Lung (tissue), 13 donors: ENCODE measurements around the gene HPSE2. TPM values are rescaled to one million over a fixed set of nuclear protein-coding genes. Genes with fewer than 3 reads are reported as not detected.
A peak's percentile ranks its signal among the peaks of the same experiment; 100 is the strongest.

Experiments used
- ATAC-seq: fragments of 200-7000 bp; cut with Tn5 transposase; one replicate; pipeline ENCODE4 v1.9.1; 2020; ENCODE audit warnings: moderate number of reproducible peaks; ENCODE audit not compliant: insufficient read depth, low FRiP score
- DNase-seq, 3 donors: peaks; one replicate each; pipeline ENCODE4 v3.0.0-alpha.2; 2013 to 2017
- H3K27ac ChIP-seq, 2 donors: one replicate each; pipeline ENCODE4 v1.5.1; 2013; ENCODE audit warnings: mild to moderate bottlenecking in 2 of 2, moderate library complexity in 2 of 2, control low read depth in 1 of 2, inconsistent platforms in 1 of 2, low read depth in 1 of 2, low read length in 1 of 2
- H3K27me3 ChIP-seq, 3 donors: one replicate each; pipeline ENCODE4 v1.5.1; 2013; ENCODE audit warnings: low read length in 2 of 3; ENCODE audit not compliant: control insufficient read depth in 3 of 3, insufficient read depth in 3 of 3
- H3K36me3 ChIP-seq, 4 donors: one replicate each; pipeline ENCODE4 v1.5.1; 2013; ENCODE audit warnings: low read length in 4 of 4, mild to moderate bottlenecking in 1 of 4, moderate library complexity in 1 of 4; ENCODE audit not compliant: control insufficient read depth in 4 of 4, insufficient read depth in 4 of 4
- H3K4me1 ChIP-seq, 5 donors: one replicate each; pipeline ENCODE4 v1.5.1; 2013; ENCODE audit warnings: low read length in 5 of 5, mild to moderate bottlenecking in 2 of 5, moderate library complexity in 1 of 5; ENCODE audit not compliant: control insufficient read depth in 5 of 5, insufficient read depth in 5 of 5
- H3K4me3 ChIP-seq: one replicate; pipeline ENCODE4 v1.5.1; 2013; ENCODE audit warnings: mild to moderate bottlenecking, control low read depth, moderate library complexity
- H3K9ac ChIP-seq, 2 donors: one replicate each; pipeline ENCODE4 v1.5.1; 2013; ENCODE audit warnings: low read length in 2 of 2, control low read depth in 1 of 2; ENCODE audit not compliant: insufficient read depth in 1 of 2
- H3K9me3 ChIP-seq, 4 donors: one replicate each; pipeline ENCODE4 v1.5.1; 2013; ENCODE audit warnings: low read length in 3 of 4, mild to moderate bottlenecking in 1 of 4, moderate library complexity in 1 of 4; ENCODE audit not compliant: control insufficient read depth in 4 of 4, insufficient read depth in 3 of 4
- CTCF ChIP-seq: IDR thresholded peaks from 2 replicates; pipeline ENCODE4 v1.5.1; 2012; ENCODE audit warnings: mild to moderate bottlenecking; ENCODE audit errors: control extremely low read depth, extremely low read depth
- WGBS, 2 donors: extraction: QIAGEN DNeasy Blood & Tissue Kit; methylation state at CpG; one replicate each; pipeline ENCODE4 v1.1.7; 2013; 5-methylcytosine and 5-hydroxymethylcytosine counted together
- polyA plus RNA-seq, 2 donors: library from polyadenylated mRNA; stranded (reverse); fragments of 200-250 nt; gene quantifications; one replicate each; pipeline ENCODE4 v1.2.1, GENCODE V29; 2013
- small RNA-seq: library from RNA; depleted of rRNA; stranded (forward); fragments of <200 nt; gene quantifications from one replicate; pipeline ENCODE3, GENCODE V24; 2014; ENCODE audit warnings: low replicate concordance
- total RNA-seq, 2 donors: library from RNA; depleted of rRNA in 1 of 2; stranded (reverse); fragments of >200 nt in 1 of 2; gene quantifications; one replicate each; pipeline ENCODE4 v1.2.1, GENCODE V29; 2014 to 2021
- donor health status: control.
- donor health status: control.
- donor health status: Bipolar disorder and iron deficiency.
- donor health status: healthy.
- donor health status: DM: yes; HTN: yes; CAD: no.

HPSE2 gene
- total and polyA plus RNA-seq, 4 donors: 0.32 to 47.3 (median 1.9) TPM

GRCh38 chr10:98407744-98408241, 827.9 kb downstream of the HPSE2 start:
- TF ChIP-seq CTCF: no peak
- Histone ChIP-seq H3K9me3 (no peaks in the 10 kb centered on the region), H3K27me3 (no peaks in the 10 kb centered on the region), H3K27ac (no peak overlapping the region), H3K9ac (no peak overlapping the region), H3K4me1 (peaks cover 0 to 37% (median 14%) of the 10 kb centered on the region in 5 donors), H3K36me3 (peaks cover 0 to 18% (median 6%) of the 10 kb centered on the region in 4 donors), H3K4me3 (no peak overlapping the region)
- DNase-seq: no peak
- WGBS, 2 donors: 97 to 98% methylated on average over 18 of the region's 18 CpGs
- no peak for ATAC-seq

Small RNAs within 50 kb of the gene (small RNA-seq; reads per million reads assigned to genes)
- gene MIR4685: not detected
- gene MIR6507: 0.50 reads per million, percentile 61 among the genes with 10 or more reads in this experiment

Other genes with a start within 250 kb of the HPSE2 start
- under 1 TPM; 0.23 to 0.52 TPM for gene CNNM1, start 93.5 kb upstream of the HPSE2 start, total RNA-seq
- under 1 TPM; 0.15 to 0.16 TPM for gene CNNM1, start 93.5 kb upstream of the HPSE2 start, polyA plus RNA-seq
- 10 to 100 TPM; 14.6 to 35.3 TPM for gene GOT1, start 194.8 kb upstream of the HPSE2 start, total RNA-seq
- gene GOT1, start 194.8 kb upstream of the HPSE2 start, polyA plus RNA-seq: 10 to 100 TPM; 21.9 to 26.1 TPM